ENCODE measurements around the gene FHIP2A.

FHIP2A gene

DNA sequence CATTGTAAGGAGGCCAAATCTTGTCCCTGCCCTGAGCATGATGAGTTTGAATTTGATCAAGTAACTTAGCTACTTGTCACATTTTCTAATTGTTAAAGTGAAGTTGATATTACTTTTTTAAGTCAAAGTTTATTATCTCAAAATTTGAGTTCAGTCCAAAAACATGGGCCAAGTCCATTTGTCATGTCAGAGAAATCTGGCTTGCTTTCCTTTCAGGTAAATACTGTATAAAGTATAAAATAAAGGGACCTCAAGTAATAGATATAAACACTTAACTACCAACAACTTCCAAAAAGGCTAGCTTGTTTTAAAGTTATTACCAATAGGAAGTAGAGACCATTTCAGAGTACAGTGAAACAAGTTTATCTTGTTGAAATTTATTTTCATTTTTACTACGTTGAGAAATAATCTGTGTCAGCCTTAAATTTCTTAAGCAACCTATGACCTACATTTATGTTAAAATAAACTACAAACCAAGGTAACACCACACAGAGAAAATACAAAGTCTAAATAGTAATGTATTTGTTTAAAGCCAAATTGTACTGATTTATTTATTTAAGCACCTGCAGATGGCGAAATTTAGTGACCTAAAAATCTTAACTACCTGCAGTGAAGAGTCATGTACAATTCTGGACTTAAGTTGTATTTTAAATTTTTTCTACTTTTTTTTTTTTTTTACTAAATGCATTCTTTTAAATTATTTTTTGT, 36.5 kb downstream of the FHIP2A start:
- peak; percentile 33 for FAIRE-seq

DNA sequence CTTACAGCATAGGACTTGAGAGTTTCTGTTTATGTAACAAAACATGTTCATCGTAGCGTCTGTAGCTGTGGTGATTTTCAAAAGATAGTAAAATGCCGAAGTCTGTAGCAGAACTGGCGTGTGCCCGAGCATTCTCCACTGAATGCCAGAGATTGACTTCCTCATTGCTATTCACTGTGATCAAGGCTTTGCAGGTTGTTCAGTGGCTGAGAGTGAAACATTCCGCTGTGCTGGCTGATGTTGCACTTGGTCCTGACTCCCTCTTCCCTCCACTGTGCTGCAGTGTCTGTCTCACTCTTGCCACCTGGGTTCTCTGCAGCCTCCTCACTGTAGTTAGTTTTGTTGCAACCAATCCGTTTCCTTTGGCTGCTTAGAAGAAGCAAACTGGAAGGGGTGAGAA, 37.6 kb downstream of the FHIP2A start:
- no peak for FAIRE-seq

DNA sequence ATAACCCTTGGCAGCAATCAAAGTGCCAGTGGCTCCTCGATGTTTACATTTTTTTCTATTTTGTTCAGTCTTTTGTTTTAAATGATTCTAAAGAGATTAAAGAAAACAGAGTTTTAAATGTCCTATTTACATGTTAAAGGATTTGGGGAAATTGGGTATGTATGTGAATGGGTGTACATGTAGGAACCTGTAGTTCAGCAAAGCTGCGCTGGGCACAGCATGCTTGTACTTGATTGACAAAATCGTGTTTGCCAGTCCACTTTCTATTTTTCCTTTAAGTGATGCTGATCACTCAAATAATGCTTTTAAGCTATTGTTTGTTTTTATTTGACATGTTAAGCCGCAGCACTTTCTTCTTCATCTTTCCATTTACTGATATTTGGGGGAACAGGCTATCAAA, 40.9 kb downstream of the FHIP2A start:
- no peak for FAIRE-seq

DNA sequence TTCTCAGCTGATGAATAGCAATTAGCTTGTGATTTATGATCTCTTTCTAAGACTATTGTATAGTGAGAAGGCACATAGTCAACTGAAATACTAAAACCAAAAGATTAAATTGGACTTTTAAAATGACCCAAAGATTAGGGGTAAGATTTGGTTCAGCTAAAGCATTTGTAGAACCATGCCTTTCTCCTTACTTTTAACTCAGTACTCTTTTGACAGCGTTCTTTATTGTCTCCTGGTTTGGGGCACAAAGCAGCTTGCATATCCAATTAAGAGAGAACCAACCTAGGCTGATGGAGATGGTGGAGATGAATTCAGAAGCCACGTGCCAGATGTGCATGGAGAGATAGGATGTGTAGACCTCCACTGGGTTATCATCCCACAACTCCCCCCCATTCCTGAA, 45.8 kb downstream of the FHIP2A start:
- FAIRE-seq: no peak

DNA sequence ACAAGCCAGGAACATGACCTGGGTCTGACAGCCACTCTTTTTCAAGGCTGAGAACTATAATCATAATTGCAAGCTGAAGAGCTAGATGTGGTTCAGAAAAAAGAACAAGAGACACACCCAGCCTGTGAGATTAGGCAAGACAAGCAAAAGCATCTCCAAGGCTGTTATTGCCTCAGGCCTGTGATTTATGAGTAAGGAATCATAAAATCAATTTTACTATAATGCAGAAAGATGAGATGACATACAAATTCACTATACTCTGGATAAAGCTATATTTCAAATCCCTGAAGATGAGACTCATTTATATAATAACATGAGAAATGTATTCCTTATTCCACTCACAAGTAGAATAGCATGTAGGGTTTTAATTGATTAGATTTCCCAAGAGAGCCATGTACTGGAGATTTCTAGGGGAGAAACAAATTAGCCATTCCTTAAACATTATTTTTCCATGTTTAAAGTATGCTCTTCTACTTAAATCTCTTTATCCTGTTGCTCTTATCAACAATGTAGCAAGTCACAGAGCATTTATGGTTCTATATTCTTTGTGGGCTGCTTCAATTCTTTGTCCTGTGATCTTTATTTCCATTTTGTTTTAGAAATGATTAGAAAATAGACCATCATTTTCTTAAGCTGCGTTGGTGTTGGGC, 47.4 kb downstream of the FHIP2A start:
- FAIRE-seq: no peak

DNA sequence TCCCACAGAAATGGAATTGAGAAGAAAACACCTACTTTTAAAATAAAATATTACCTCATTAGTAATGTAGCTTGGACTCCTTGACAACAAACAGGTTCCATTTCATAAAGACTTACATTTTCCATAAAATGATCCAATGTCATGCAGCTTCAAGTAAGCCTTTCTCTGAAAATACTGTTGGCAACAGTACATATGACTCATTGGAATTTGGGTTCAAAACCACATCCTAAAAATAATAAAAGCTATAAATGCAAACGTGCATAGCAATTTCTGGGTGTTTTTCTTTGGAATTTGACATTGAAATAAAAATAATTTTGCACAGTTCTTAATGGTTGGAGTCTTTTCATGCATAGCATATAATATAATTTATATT, 47.9 kb downstream of the FHIP2A start:
- no peak for FAIRE-seq

DNA sequence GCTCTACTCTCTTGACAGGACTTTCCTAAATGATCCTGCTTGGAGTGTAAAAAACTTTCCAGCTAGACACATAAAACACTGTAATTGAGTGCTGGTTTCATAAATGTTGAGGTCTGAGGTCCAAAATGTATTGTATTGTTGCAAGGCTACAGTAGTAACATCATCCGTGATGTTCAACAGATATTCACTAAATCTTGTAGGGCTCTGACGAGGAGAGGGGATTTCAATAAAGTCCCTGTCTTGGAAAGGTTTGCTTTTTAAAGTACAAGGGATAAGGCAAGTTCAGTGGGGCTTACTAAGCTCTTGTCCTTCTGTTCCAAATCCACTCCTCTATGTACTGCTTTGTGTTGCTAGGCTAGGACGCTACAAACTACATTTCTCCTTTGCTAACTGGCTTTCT, 48.9 kb downstream of the FHIP2A start:
- FAIRE-seq: no peak

DNA sequence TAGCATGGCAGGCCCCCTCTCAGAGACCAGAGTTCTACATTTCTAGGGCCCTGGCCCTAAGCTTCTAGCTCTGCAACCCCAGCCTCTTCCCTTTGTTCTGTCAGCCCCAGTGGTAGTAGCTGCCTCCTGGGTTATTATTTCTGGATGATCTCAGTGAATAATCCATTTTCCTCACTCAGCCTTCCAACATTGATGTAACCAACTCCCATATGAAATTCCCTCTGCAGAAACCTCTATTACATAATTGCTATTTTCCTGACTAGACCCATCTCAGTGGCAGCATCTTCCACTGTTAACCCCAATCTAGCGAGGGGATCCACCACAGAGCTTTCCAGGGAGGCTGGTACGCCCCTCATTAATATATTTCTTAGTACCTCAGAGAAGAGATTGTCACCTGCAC, 49.8 kb downstream of the FHIP2A start:
- FAIRE-seq: no peak
